BLaER1 treated with 17β-estradiol and CSF1 and Interleukin-3, amounts not matched to agents 10 nM and 100 nM (cell line): ENCODE results near the gene ZNF10.

Experiments used
- H3K27ac ChIP-seq, 11 experiments: shearing (Covaris generic); formaldehyde crosslinking; 2 replicates each; pipeline ENCODE4 v1.8.1; 2022
- H3K27me3 ChIP-seq, 11 experiments: shearing (Covaris generic); formaldehyde crosslinking; 2 replicates each; pipeline ENCODE4 v1.8.1; 2022
- H3K36me3 ChIP-seq, 11 experiments: shearing (Covaris generic); formaldehyde crosslinking; 2 replicates each; pipeline ENCODE4 v1.8.1; 2022
- H3K4me1 ChIP-seq, 10 experiments: shearing (Covaris generic); formaldehyde crosslinking; 2 replicates each; pipeline ENCODE4 v1.8.1; 2022
- H3K4me2 ChIP-seq, 11 experiments: shearing (Covaris generic); formaldehyde crosslinking; 2 replicates each; pipeline ENCODE4 v1.8.1; 2022
- H3K4me3 ChIP-seq, 10 experiments: shearing (Covaris generic); formaldehyde crosslinking; 2 replicates each; pipeline ENCODE4 v1.8.1; 2022
- H3K9ac ChIP-seq, 11 experiments: shearing (Covaris generic); formaldehyde crosslinking; 2 replicates each; pipeline ENCODE4 v1.8.1; 2022
- H3K9me3 ChIP-seq, 11 experiments: shearing (Covaris generic); formaldehyde crosslinking; replicated peaks in 1 of 11; 2 replicates each; pipeline ENCODE4 v1.8.1; 2022
- H4K20me1 ChIP-seq, 11 experiments: shearing (Covaris generic); formaldehyde crosslinking; 2 replicates each; pipeline ENCODE4 v1.8.1; 2022
- Cebpa-rat ChIP-seq, 11 experiments: shearing (Covaris generic); IDR thresholded peaks; 2 replicates each; pipeline ENCODE4 v1.8.1; 2022

Gene ZNF10

DNA sequence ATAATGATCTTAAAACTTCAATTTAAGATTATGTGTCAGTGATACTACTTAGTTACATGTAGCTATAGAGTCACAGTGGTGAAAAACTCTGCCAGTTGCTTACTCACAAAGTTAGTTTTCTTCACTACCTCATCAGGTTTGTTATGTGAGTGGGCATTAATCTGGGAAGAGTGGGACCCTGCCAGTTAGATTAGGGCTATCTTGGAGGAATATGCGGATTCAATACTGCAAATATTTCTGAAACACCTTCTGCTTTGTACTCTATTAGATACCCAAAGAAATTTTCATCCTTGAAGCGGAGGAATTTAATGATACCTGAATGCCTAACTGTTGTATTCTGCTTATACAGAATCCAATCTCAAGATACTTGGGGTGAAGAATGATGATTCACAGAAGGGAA lies 76.0 kb downstream of the ZNF10 start:
- Histone ChIP-seq H3K9ac (no peak overlapping the region), H3K4me3 (peak overlapping the region in 8 of 10 experiments; percentile 9 to 42 (median 24); a peak in 8 of 20 replicates), H3K36me3 (peaks cover 74 to 95% (median 92%) of the 10 kb centered on the region in 11 experiments), H4K20me1 (no peaks in the 10 kb centered on the region), H3K27me3 (no peaks in the 10 kb centered on the region; a peak in 1 of 22 replicates), H3K4me2 (no peak overlapping the region), H3K27ac (no peak overlapping the region), H3K4me1 (no peaks in the 10 kb centered on the region), H3K9me3 (peaks cover 100% of the 10 kb centered on the region in 11 experiments)
- no peak for TF ChIP-seq Cebpa-rat (IDR thresholded peaks at IDR 0.05)
